K562 (cell line): ENCODE results near the gene SDCBP2. TPM values are rescaled to one million over a fixed set of nuclear protein-coding genes. Genes with fewer than 3 reads are reported as not detected.
A peak's percentile ranks its signal among the peaks of the same experiment; 100 is the strongest.

Experiments
- ADNP ChIP-seq: fragments of 200-800 bp; sonication (Bioruptor generic); IDR thresholded peaks from 2 replicates; pipeline ENCODE4 v1.6.1; 2016; ENCODE audit warnings: missing genetic modification characterization, missing compliant biosample characterization
- CTBP1 ChIP-seq: fragments of 450-650 bp; IDR thresholded peaks from 2 replicates; pipeline ENCODE4 v1.6.1; 2016; ENCODE audit warnings: borderline replicate concordance
- MEF2A ChIP-seq: IDR thresholded peaks from 2 replicates; pipeline ENCODE4 v1.6.1; 2011; ENCODE audit warnings: low read depth, mild to moderate bottlenecking, low read length, moderate library complexity; ENCODE audit not compliant: control insufficient read depth
- NCOA6 ChIP-seq: fragments of 450-650 bp; IDR thresholded peaks from 2 replicates; pipeline ENCODE4 v1.6.1; 2017; ENCODE audit warnings: mild to moderate bottlenecking
- NR2C2 ChIP-seq, 2 experiments: fragments of 200-800 bp in 1 of 2; sonication (Bioruptor generic) in 1 of 2; sonication (generic) in 1 of 2; formaldehyde crosslinking in 1 of 2; IDR thresholded peaks; 2 replicates each; pipeline versions ENCODE4 v1.6.1 to v1.8.0; 2016 to 2022; ENCODE audit warnings: mild to moderate bottlenecking in 1 of 2, missing compliant biosample characterization in 1 of 2, missing genetic modification characterization in 1 of 2, missing genetic modification reagents in 1 of 2
- SAFB2 ChIP-seq: fragments of 200-400 bp; formaldehyde crosslinking; IDR thresholded peaks from 2 replicates; pipeline ENCODE4 v1.6.1; 2018; ENCODE audit warnings: borderline replicate concordance, low read length, low read depth, moderate library complexity; ENCODE audit not compliant: severe bottlenecking
- SMAD3 ChIP-seq: fragments of 450-650 bp; formaldehyde crosslinking; conservative IDR thresholded peaks from 2 replicates; pipeline ENCODE4 v1.4.0; 2020; ENCODE audit warnings: mild to moderate bottlenecking
- TAF7 ChIP-seq: fragments of 450-650 bp; IDR thresholded peaks from 2 replicates; pipeline ENCODE4 v1.6.1; 2016; ENCODE audit warnings: missing genetic modification characterization, missing compliant biosample characterization
- ZBED1 ChIP-seq: IDR thresholded peaks from 2 replicates; pipeline ENCODE4 v1.6.1; 2014
- ZNF586 ChIP-seq: fragments of 450-650 bp; formaldehyde crosslinking; conservative IDR thresholded peaks from 2 replicates; pipeline ENCODE4 v1.4.0; 2020; ENCODE audit warnings: mild to moderate bottlenecking, moderate library complexity
- ZSCAN32 ChIP-seq: fragments of 450-650 bp; formaldehyde crosslinking; IDR thresholded peaks from 2 replicates; pipeline ENCODE4 v1.4.0; 2020; ENCODE audit warnings: mild to moderate bottlenecking, moderate library complexity
- polyA plus RNA-seq, 8 experiments: library from polyadenylated mRNA; depleted of rRNA in 4 of 8; stranded (reverse) in 5 of 8; unstranded in 3 of 8; fragments of >200 nt; fragmentation: Nextera tagmentation in 2 of 8; fragmentation: Illumina TruSeq in 1 of 8; extraction: Ambion mirVana in 2 of 8; extraction: Trizol in 1 of 8; gene quantifications; 2 replicates each; pipeline versions ENCODE4 v1.2.1 to v1.2.3, GENCODE V29; 2011 to 2014; ENCODE audit warnings: inconsistent platforms in 1 of 8, missing spikeins in 1 of 8
- total RNA-seq, 7 experiments: library from RNA; depleted of rRNA in 6 of 7; stranded (reverse); fragments of >200 nt in 6 of 7; fragmentation: Illumina TruSeq in 2 of 7; extraction: Trizol in 2 of 7; gene quantifications; 2 replicates each; pipeline versions ENCODE4 v1.2.1 to v1.2.3, GENCODE V29; 2011 to 2021; ENCODE audit warnings: low replicate concordance in 1 of 7
- TF ChIP-seq, protein P1 (sequence below): fragments of 450-650 bp; IDR thresholded peaks from 2 replicates; pipeline ENCODE4 v1.6.1; 2016; ENCODE audit warnings: mild to moderate bottlenecking
- TF ChIP-seq, protein P2 (sequence below): fragments of 450-650 bp; IDR thresholded peaks from 2 replicates; pipeline ENCODE4 v1.6.1; 2017; ENCODE audit warnings: antibody characterized with exemption, mild to moderate bottlenecking
- TF ChIP-seq, protein P3 (sequence below): fragments of 250-450 bp; sonication (Bioruptor Pico); IDR thresholded peaks from 2 replicates; pipeline ENCODE4 v1.5.0; 2020; ENCODE audit warnings: mild to moderate bottlenecking

SDCBP2 gene
- total and polyA plus RNA-seq, 9 of the 15 experiments (the other 6 are each of a cell fraction or from before 2014, with no cell fraction given) = 0.06 to 1.2 (median 0.80) TPM

DNA sequence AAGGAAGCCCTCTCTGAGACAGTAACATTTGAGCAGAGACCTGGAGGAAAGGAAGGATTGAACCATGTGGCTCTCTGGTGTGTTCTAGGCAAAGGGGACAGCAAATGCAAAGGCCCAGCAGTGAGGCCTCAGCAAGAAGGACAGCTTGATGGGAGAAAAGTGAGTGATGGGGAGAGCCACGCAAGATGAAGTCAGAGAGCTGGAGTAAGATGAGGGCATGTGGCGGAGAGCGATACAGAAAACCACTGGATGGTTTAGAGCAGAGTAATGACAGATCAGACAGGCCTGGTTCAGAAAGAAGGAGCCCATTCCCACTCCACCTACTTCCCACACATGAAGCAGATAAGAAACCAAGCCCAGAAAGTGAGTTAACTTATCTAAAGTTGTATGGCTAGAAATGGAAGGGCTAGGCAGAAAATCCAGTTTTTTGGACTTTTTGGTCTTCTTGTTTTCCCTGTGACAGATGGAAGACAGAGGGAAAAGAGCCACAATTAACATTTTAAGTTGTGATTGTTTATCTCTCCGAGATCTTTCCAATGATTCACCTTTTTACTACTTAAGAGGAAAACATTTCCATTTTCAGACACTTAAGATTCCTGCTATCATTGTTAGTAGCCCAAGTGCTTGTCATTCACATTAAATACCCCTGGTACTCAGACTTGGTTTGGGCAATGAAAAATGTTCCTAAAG lies 63.6 kb downstream of the SDCBP2 start (continued):
- TF ChIP-seq ZNF586 (CRISPR knock-in tag) (no peak), MEF2A (no peak), NCOA6 (no peak), SMAD3 (CRISPR knock-in tag) (no peak), ZSCAN32 (CRISPR knock-in tag) (no peak), NR2C2 (CRISPR knock-in tag; IDR thresholded peaks at IDR 0.05) (no peak), NR2C2 (tag; IDR thresholded peaks at IDR 0.05) (no peak), ZBED1 (no peak), SAFB2 (no peak), ADNP (tag) (no peak), CTBP1 (peak; percentile 85), TAF7 (tag) (no peak)
- TF ChIP-seq, protein P1, sequence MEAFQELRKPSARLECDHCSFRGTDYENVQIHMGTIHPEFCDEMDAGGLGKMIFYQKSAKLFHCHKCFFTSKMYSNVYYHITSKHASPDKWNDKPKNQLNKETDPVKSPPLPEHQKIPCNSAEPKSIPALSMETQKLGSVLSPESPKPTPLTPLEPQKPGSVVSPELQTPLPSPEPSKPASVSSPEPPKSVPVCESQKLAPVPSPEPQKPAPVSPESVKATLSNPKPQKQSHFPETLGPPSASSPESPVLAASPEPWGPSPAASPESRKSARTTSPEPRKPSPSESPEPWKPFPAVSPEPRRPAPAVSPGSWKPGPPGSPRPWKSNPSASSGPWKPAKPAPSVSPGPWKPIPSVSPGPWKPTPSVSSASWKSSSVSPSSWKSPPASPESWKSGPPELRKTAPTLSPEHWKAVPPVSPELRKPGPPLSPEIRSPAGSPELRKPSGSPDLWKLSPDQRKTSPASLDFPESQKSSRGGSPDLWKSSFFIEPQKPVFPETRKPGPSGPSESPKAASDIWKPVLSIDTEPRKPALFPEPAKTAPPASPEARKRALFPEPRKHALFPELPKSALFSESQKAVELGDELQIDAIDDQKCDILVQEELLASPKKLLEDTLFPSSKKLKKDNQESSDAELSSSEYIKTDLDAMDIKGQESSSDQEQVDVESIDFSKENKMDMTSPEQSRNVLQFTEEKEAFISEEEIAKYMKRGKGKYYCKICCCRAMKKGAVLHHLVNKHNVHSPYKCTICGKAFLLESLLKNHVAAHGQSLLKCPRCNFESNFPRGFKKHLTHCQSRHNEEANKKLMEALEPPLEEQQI = no peak
- TF ChIP-seq, protein P2, sequence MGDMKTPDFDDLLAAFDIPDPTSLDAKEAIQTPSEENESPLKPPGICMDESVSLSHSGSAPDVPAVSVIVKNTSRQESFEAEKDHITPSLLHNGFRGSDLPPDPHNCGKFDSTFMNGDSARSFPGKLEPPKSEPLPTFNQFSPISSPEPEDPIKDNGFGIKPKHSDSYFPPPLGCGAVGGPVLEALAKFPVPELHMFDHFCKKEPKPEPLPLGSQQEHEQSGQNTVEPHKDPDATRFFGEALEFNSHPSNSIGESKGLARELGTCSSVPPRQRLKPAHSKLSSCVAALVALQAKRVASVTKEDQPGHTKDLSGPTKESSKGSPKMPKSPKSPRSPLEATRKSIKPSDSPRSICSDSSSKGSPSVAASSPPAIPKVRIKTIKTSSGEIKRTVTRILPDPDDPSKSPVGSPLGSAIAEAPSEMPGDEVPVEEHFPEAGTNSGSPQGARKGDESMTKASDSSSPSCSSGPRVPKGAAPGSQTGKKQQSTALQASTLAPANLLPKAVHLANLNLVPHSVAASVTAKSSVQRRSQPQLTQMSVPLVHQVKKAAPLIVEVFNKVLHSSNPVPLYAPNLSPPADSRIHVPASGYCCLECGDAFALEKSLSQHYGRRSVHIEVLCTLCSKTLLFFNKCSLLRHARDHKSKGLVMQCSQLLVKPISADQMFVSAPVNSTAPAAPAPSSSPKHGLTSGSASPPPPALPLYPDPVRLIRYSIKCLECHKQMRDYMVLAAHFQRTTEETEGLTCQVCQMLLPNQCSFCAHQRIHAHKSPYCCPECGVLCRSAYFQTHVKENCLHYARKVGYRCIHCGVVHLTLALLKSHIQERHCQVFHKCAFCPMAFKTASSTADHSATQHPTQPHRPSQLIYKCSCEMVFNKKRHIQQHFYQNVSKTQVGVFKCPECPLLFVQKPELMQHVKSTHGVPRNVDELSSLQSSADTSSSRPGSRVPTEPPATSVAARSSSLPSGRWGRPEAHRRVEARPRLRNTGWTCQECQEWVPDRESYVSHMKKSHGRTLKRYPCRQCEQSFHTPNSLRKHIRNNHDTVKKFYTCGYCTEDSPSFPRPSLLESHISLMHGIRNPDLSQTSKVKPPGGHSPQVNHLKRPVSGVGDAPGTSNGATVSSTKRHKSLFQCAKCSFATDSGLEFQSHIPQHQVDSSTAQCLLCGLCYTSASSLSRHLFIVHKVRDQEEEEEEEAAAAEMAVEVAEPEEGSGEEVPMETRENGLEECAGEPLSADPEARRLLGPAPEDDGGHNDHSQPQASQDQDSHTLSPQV = 0 out of 2 replicates have a peak, but pooled peaks have one; percentile 21
- TF ChIP-seq, protein P3, sequence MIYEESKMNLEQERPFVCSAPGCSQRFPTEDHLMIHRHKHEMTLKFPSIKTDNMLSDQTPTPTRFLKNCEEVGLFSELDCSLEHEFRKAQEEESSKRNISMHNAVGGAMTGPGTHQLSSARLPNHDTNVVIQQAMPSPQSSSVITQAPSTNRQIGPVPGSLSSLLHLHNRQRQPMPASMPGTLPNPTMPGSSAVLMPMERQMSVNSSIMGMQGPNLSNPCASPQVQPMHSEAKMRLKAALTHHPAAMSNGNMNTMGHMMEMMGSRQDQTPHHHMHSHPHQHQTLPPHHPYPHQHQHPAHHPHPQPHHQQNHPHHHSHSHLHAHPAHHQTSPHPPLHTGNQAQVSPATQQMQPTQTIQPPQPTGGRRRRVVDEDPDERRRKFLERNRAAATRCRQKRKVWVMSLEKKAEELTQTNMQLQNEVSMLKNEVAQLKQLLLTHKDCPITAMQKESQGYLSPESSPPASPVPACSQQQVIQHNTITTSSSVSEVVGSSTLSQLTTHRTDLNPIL (CRISPR knock-in tag) = no peak
